Left kidney (tissue), 8 donors: Measurements from ENCODE around the gene SPN. TPM values are rescaled to one million over a fixed set of nuclear protein-coding genes. Genes with fewer than 3 reads are reported as not detected.
"Not testable (repeated sequence)": the region's sequence is repeated elsewhere in the genome, so short reads cannot be mapped to it uniquely, and the experiment has no call there.

Experiments
- DNase-seq: peaks from one replicate; pipeline ENCODE4 v3.0.0-alpha.2; 2013
- long read RNA-seq, 8 donors: transcript quantifications; one replicate each; lab custom pipeline, GENCODE V29; 2026
- polyA plus RNA-seq: library from polyadenylated mRNA; unstranded; fragments of 120-200 nt; gene quantifications from one replicate; pipeline ENCODE4 v1.2.1, GENCODE V29; 2013; ENCODE audit not compliant: insufficient read length

The SPN gene, protein sequence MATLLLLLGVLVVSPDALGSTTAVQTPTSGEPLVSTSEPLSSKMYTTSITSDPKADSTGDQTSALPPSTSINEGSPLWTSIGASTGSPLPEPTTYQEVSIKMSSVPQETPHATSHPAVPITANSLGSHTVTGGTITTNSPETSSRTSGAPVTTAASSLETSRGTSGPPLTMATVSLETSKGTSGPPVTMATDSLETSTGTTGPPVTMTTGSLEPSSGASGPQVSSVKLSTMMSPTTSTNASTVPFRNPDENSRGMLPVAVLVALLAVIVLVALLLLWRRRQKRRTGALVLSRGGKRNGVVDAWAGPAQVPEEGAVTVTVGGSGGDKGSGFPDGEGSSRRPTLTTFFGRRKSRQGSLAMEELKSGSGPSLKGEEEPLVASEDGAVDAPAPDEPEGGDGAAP
- 2.0 TPM for polyA plus RNA-seq
- long read RNA-seq, donor 1, partial matches to known transcripts: 0 of 2 reads
- long read RNA-seq, donor 1, other reads (novel, unspliced or antisense): 0 of 2 reads
- long read RNA-seq, donor 2, transcript SPN-204 (1 exons, 2,077 nt): major isoform, 6 of 6 reads
- long read RNA-seq, donor 2, partial matches to known transcripts: 0 of 6 reads
- long read RNA-seq, donor 2, other reads (novel, unspliced or antisense): 0 of 6 reads
- long read RNA-seq, donor 3, partial matches to known transcripts: 0 of 2 reads
- long read RNA-seq, donor 3, other reads (novel, unspliced or antisense): 0 of 2 reads
- long read RNA-seq, donor 4, partial matches to known transcripts: 0 of 3 reads
- long read RNA-seq, donor 4, other reads (novel, unspliced or antisense): 0 of 3 reads
- long read RNA-seq, donor 5, partial matches to known transcripts: 0 of 1 reads
- long read RNA-seq, donor 5, other reads (novel, unspliced or antisense): 0 of 1 reads
- long read RNA-seq, donor 6, partial matches to known transcripts: 0 of 1 reads
- long read RNA-seq, donor 6, other reads (novel, unspliced or antisense): 0 of 1 reads
- long read RNA-seq, donor 7, transcript SPN-204 (1 exons, 2,077 nt): major isoform, 5 of 5 reads
- long read RNA-seq, donor 7, partial matches to known transcripts: 0 of 5 reads
- long read RNA-seq, donor 7, other reads (novel, unspliced or antisense): 0 of 5 reads
- long read RNA-seq, donor 8, partial matches to known transcripts: 0 of 2 reads
- long read RNA-seq, donor 8, other reads (novel, unspliced or antisense): 0 of 2 reads

DNA sequence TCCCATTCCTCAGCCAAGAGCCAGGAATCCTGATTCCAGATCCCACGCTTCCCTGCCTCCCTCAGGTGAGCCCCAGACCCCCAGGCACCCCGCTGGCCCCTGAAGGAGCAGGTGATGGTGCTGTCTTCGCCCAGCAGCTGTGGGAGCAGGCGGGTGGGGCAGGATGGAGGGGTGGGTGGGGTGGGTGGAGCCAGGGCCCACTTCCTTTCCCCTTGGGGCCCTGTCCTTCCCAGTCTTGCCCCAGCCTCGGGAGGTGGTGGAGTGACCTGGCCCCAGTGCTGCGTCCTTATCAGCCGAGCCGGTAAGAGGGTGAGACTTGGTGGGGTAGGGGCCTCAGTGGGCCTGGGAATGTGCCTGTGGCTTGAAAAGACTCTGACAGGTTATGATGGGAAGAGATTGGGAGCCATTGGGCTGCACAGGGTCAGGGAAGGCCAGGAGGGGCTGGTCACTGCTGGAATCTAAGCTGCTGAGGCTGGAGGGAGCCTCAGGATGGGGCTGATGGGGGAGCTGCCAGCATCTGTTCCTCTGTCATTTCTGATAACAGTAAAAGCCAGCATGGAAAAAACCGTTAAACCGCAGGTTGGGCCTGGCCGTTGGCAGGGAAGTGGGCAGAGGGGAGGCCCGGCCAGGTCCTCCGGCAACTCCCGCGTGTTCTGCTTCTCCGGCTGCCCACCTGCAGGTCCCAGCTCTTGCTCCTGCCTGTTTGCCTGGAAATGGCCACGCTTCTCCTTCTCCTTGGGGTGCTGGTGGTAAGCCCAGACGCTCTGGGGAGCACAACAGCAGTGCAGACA is at the start of gene SPN:
SPN (plus strand) TSS at position 232 of the 791 bp plus-strand sequence; CDS start at position 714, 482 bp downstream.
- DNase-seq: no peak

DNA sequence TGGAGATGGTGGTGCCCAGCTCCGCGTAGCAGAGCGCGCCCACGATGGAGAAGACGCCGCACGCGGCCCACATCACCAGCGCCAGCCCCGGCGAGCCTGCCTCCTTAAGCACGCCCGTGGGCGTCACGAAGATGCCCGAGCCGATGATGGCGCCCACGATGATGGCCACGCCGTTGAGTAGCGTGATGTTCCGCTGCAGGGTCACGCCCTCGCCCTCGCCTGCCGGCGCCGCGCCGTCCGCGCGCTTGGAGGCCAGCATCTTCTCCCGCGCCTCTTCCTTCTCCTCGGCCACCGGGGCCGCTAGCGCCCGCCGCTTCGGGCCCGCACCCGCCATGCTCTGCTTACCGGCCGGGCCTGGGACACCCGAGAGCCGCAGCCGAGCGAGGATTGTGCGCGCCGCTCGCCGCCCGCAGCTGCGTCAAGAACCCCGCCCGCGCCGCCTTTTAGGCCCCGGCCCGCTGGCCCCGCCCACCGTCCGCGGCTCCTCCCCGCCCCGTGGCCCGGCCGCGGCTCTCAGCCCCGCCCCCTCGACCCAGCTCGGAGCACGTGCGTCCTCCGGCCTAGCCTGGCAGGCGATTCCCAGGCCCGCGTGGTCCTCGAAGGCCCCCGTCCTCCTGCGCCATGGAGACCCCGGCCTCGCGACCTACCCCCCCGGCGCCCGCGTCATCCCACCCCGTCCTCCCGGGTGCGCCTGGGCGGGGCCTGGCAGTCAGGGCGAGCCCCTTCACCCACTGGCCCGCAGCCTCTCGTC is 49.6 kb upstream of the SPN start:
- peak; percentile 80 for DNase-seq

DNA sequence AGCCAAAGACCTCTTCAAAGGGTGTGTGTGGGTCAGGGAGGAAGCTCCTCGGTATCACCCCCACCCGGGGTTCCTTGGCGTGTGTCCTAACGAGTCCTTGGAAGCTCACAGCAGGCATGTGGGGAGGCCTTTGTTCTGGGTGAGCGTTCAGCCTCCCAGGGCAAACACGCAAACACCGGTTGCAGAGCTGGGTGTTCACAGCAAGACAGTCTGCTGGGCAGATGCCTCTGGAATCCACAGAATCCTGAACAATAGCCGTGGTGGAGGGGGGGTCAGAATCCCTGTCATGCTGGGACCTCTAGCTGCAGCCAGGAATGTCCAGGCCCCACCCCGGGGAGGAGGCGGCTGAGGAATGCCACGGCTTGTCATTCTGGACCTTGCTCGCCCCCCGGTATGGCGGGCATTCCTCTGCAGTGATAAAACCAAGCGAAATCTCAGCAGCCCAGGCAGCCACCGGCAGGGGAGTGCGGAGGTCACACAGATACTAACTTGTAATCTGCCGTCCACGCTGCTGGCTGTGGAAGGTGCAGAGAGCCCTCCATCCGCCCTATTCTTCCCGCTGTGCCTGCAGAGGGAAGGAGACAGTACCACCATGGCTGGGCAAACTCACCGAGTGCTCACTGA is 48.2 kb upstream of the SPN start:
- not testable (repeated sequence) for DNase-seq

DNA sequence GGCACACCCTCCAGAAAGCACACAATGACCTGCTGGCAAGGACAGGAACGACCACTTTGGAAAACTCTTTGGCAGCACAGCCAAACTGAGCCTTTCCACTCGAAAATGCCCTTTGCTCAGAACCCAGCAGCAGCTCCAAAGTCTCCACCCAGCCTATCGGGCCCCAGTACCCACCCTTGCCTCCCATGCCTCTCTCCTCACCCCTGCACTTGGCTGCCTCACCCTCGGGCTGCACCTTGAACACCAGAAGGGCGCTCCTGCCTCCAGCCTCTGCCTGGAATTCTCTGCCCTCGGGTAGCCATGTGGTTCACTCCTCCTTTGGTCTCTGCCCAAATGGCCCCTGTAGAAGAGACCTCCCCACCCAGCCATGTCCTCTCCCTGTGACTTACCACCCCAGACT is 46.9 kb upstream of the SPN start:
- not testable (repeated sequence) for DNase-seq

DNA sequence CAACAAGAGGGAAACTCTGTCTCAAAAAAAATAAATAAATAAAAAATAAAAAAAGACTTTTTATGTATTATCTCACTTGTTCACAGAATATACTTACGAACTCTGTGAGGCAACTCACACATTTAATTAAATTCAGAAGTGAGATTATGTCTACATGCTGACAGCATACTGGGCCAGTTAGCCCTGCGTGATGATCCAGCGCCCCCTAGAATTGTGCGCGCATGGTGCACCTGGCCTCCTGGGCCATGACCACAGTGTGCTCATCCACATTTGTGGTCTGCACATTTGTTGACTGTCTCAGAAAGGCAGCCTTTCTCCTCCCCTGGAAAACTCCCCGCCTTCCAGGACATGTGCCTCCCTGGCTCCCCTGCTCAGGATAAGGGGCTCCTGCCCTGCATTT is 42.5 kb upstream of the SPN start:
- DNase-seq: not testable (repeated sequence)

DNA sequence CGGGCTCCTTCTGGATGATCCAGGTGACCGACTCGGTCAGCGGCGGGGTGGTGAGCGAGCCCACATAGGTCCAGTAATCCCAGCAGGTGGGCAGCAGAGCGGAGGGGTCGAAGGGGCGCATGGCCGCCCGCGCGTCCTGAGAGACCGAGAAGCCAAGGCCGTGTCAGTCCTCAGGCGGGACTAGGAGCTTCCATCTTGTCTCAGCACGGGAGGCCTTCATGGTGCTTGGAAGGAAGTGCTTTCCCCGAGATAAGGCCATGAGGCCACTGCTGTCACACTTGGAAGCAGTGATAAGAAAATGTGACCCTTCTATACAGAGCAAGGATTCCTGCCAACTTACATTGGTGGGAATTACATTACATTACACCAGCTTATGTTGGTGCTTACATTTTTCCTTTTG is 40.3 kb upstream of the SPN start:
- not testable (repeated sequence) for DNase-seq

DNA sequence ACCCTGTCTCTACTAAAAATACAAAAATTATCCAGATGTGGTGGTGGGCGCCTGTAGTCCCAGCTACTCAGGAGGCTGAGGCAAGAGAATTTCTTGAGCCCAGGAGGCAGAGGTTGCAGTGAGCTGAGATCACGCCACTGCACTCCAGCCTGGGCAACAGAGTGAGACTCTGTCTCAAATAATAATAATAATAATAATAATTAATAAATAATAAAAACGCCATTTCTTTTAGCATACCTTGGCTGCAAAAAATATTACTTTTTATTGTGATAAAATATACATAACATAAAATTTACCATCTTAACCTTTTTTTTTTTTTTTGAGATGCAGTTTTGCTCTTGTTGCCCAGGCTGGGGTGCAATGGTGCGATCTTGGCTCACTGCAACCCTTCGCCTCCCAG is 39.8 kb upstream of the SPN start:
- DNase-seq: not testable (repeated sequence)

DNA sequence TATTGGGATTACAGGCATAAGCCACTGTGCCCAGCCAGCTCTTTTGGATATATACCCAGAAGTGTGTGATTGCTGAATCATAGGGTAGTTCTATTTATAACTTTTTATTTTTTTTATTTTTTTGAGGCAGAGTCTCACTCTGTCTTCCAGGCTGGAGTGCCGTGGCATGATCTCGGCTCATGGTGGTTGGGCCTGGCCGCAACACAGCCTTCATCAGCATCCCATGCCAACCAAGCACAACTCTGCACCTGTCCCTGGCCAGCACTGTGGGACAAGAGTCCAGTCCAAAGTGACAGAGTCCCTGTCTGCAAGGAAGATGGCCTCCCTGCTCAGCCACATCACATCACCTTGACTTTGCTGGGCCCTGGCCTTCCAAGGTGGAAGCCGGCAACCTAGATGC is 37.9 kb upstream of the SPN start:
- DNase-seq: not testable (repeated sequence)

DNA sequence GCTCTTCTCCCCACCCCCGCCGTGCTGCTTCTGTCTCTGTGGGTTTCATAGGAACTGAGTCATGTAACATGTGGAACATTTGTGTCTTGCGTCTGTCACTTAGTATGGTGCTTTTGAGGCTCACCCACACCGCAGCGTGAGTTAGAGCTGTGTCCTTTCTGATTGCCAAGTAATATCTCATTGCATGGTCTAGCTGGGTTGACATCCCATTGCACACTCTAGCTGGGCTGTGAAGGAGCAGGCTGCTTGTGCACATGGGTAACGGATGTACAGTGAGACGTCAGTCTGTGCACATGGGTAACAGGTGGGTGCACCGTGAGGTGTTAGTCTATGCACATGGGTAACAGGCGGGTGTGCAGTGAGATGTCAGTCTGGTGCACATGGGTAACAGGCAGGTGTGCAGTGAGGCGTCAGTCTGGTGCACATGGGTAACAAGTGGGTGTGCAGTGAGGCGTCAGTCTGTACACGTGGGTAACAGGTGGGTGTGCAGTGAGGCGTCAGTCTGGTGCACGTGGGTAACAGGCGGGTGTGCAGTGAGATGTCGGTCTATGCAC is 36.2 kb upstream of the SPN start:
- not testable (repeated sequence) for DNase-seq

DNA sequence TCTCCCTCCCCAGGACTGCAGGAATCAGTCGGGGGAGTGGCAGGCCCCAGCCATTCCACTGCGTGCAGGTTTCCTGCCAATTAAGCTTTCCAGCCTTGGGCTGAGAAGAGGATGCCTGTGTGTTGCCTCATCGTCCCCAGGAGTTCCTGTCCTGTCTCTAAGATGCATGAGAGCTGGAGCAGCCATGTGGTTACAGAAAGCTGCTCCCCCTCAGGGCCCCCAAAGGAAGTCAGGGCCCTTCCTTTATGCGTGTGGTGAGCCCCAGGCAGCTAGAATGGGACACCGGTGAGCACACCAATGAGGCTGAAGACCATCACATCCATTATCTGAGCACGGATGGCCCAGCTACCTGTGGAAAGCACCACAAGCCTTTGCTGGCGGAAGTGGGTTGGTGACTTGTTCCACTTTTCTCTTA is 35.4 kb upstream of the SPN start:
- not testable (repeated sequence) for DNase-seq

DNA sequence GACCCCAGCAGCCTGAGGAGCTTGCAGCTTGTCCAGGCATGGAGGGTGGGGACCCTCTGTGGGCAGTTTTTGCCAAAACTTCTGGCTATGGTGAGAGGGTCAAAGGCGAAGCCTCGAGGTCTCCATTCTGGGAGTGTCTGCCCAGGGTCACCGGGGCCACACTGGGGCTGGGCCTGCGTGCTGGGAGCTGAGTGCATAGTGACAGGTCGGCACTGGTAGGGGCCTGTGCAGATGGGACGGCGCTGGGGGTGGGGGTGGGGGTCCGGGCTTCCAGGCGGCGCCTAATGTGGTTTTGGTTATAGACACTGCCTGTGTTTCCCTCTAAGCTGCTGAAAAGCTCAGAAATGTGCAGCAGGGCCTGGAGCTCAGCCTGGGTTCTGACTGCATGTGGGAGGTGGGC is 34.3 kb upstream of the SPN start:
- DNase-seq: not testable (repeated sequence)

DNA sequence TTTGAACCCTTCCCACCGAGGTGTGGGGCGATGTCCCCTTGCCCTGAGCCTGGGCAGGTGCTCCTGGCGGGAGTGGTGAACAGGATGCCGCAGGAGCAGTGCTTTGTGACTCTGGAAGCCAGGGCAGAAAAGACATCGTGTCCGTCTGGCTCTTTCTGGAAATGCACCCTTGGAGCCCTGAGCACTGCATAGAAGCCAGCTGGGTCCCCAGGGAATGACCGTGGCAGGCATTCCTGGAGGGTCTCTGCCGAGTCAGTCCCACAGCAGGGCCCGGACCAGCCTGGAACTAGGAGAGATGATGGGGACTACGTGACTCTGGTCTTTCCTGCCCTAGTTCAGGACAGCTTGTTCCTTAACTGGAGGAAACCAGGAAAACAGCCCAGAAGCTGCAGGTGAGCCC is 33.7 kb upstream of the SPN start:
- DNase-seq: not testable (repeated sequence)

DNA sequence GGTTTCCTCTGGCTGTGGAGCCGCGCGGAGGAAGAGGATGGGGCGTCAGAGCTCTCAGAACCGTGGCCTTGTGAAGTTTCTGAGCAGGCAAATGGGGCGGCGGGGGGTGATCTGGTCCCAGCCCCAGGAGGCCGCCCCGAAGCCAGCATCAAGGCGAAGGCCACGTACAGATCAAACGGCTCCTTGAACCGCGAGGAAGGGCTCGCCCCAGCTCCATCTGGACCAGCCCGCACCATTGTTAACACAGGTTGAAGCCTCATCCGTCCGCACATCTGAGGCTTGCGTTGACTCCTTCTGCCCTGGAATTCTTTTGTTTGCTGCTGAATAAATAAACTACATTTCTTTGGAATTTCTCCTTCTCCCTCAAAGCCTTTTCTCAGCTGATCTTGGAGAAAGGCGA is 31.4 kb upstream of the SPN start:
- DNase-seq: not testable (repeated sequence)

DNA sequence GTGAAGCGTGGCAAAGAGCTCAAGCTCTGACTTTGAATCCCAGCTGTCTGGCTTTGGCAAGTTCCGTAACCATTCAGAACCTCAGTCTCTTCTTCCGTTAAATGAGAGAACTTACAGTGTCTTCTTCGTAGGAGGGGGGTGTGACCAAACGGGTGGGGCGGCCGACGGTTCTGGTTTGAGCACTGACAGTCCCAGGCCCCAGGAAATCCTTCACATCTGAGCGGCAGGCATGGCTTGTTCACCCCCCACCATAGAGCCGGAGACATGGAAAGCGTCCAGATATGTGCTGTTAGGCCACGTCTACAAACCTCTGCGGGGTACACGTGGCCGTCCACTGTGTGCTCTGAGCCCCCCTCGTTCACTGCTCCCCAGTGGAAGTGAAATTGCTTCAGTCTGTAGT is 27.1 kb upstream of the SPN start:
- not testable (repeated sequence) for DNase-seq

DNA sequence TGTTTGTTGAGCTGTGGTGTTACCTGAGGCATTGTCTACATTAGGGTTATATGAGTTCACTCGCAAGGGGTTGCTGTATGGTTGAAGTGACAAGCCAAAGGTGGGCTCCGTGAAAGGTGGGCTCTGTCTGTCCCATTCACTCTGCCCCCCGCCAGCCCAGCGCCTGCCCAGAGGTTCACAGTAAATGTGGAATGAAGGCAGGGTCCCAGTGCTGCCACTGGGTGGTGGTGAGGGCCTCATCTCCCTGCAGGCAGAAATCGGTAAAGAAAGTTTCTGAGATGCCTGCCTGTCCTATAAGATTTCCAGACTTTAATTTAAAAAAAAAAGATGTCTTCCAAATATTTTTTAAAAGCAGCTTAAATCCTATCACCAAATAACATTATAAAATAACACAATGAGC is 26.7 kb upstream of the SPN start:
- DNase-seq: not testable (repeated sequence)

DNA sequence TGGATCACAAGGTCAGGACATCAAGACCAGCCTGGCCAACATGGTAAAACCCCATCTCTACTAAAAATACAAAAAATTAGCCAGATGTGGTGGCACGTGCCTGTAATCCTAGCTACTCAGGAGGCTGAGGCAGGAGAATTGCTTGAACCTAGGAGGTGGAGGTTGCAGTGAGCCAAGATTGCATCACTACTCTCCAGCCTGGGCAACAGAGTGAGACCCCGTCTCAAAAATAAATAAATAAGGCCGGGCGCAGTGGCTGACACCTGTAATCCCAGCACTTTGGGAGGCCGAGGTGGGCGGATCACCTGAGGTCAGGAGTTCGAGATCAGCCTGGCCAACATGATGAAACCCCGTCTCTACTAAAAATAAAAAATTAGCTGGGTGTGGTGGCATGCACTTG is 24.3 kb upstream of the SPN start:
- DNase-seq: not testable (repeated sequence)

DNA sequence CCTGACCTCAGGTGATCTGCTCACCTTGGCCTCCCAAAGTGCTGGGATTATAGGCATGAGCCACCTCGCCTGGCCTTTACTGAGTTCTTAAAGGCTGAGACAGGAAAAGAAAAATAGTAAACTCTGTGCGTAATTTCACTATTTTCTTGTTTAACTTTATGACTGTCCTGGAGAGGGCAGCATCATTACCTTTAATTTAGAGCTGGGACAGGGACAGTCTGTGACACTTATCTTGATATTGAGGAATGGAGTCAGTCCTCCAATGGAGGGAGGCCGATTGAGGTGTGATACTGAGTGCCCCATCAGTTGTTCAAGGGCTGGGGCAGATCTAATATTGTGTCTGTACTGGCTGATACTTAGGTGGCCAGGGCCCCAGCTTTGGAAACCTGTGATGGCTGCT is 21.5 kb upstream of the SPN start:
- no peak for DNase-seq

DNA sequence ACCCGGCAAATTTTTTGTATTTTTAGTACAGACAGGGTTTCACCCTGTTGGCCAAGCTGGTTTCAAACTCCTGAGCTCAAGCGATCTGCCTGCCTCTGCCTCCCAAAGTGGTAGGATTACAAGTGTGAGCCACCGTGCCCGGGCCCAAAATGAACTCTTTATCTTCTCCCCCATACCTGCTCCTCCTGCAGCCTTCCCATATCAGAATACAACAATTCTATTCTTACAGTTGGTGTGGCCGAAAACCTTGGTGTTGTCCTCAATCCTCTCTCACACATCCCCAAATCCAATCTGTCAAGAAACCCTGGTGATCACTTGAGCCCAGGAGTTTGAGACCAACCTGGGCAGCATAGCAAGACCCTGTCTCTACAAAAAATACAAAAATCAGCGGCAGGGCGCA is 19.5 kb upstream of the SPN start:
- DNase-seq: no peak

DNA sequence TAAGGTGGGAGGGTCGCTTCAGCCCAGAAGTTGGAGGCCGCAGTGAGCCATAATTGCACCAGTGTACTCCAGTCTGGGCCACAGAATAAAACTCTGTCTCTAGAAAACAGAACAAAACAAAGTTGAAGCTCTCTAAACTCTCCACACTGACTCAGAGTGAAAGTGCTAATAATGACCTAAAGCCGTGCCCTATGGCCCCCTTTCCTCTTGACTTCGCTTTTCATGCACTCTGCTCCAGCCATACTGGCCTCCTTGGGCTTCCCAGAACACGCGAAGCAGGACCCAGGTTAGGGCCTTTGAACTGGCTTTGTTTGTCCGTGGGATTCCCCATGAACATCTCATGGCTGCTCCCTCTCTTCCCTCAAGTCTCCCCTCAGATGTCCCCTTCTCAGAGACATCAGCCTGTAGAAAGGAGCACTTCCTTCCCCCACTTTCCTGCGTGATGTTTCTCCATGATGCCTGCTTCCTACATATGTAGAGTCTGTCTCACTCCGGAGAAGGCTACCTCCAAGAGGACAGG is 18.6 kb upstream of the SPN start:
- DNase-seq: no peak
